ENCODE data around the gene PRKG1.
A peak's percentile ranks its signal among the peaks of the same experiment; 100 is the strongest.

GRCh38 chr10:52172581-52172980 lies 1098.3 kb downstream of the PRKG1 start:
- peak; percentile 40 for TF ChIP-seq CTCF (IDR thresholded peaks at IDR 0.05)
- no peak for TF ChIP-seq EZH2phosphoT487 (IDR thresholded peaks at IDR 0.05)
